Stimulated activated CD4-positive, alpha-beta T cell treated with anti-CD3 and anti-CD28 coated beads, Interleukin-15, amount 100 ng/mL, for 24 hours (primary cell): Measurements from ENCODE around the gene RAP1B.
"Not testable (repeated sequence)": the region's sequence is repeated elsewhere in the genome, so short reads cannot be mapped to it uniquely, and the experiment has no call there.

Source experiments
- DNase-seq: peaks from one replicate; pipeline ENCODE4 v3.0.0-alpha.2; 2020

RAP1B gene

DNA sequence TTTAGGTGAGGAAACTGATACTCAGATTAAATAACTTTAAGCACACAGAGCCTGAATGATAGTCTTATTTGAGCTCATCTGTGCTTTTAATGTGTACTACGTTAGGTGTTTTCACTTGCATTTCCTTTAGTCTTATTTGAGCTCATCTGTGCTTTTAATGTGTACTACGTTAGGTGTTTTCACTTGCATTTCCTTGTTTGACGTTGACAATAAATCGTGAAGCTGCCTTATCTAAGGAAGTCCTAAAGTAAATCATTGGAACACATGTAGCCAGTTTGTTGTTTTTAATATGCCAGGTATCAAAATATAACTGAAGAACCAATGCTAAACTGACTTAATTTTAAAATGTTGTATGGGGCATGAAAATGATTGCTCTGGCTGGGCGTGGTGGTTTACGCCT, 2.0 kb downstream of the RAP1B start:
- no peak for DNase-seq

DNA sequence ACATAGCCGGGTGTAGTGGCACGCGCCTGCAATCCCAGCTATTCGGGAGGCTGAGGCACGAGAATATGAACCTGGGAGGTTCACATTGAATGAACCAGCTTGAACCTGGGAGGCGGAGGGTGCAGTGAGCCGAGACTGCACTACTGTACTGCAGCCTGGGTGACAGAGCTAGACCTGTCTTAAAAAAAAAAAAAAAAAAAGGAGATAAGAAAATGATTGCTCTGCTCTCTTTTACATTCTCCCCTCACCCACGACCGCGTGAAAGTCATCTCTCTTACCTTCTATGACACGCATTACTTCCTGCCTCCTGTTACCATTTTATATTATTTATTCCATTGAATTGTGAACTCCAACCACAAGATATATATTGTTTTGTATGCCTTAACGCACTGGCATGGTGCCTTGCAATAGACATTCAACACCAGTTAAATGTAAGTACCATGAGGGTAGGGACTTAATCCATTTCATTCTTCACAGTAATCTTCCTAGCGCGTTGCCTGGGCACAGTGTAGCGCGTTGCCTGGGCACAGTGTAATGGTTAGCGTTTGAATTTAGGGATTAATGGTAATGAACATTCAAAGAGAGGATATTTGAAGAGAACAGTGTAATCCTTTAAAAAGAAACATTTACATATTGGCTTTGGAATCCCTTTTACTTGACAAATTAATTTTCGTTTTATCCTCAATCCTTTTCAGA, 2.7 kb downstream of the RAP1B start:
- DNase-seq: peak; percentile 52

DNA sequence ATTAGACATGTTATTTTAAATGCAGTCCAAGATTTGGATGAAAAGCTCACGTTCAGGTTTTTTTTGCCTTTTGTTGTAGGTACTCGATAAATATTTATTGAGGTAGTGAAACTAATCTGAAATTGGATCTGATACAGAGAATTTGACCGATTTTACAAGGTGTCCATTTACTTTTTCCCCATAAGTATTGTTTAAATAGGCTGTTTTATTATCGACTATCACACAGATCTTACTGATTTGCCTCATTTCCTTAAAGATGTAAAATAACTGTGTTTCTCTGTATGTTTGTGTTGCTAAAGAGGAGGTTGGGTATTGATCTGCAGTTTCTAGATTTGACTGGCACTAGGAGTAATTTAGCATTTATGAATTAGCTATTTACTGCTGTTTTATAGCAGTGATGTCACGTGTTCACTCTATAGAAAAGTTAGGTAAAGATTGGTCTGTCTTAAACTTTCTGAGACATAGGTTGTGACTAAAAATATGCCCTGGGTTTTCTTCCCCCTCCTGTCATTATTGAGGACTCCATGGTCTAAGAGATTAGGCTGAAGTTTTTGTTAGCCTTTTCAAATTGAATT, 3.5 kb downstream of the RAP1B start:
- no peak for DNase-seq

DNA sequence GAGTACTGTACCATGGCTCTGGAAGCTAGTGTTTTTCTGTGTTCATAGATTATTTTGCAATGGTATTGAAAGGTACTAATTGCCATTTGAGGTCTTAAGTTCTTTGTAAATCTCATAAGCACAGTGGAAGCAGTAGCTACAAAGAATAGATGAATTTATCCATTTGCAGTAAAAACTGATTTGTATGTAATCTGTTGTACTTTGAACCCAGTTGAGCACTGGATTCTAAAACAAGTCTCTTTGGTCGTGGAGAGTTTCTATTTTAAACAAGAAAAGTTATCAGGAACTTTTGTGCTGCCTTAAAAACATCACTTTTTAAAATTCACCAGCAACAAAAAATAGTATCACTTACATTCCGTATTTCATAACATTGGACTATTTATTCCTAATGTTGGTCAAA, 4.1 kb downstream of the RAP1B start:
- no peak for DNase-seq

DNA sequence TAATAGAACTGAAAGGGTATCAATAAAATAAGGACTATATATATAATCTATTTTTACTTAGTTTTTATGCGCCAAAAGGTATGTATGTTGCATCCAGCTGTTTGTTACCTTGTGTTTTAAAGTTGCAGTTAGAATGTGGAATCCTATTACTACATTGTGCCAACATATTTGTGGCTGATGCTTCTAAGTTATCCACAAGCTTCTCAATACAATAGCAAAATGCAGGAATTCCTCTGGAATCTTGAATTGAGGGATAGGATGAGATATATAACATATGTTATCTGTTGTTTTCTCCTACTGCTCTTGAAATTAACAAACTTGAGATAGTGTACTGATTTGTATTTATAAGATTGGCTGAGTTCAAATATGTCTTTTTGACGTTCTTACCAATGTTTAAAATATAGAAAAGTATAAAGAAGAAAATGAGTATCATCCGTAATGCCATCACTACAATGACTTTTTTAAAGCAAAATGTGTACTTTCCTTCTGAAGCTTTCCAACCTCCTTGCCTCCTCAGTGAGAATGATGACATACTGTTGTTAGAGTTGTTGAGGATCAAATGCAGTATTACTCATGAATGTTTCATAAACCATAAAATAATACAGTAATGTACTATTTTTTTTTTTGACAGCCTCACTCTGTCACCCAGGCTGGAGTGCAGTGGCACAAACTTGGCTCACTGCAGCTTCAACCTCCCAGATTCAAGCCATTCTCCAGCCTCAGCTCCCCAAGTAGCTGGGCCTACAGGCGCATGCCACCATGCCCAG, 6.6 kb downstream of the RAP1B start:
- no peak for DNase-seq

DNA sequence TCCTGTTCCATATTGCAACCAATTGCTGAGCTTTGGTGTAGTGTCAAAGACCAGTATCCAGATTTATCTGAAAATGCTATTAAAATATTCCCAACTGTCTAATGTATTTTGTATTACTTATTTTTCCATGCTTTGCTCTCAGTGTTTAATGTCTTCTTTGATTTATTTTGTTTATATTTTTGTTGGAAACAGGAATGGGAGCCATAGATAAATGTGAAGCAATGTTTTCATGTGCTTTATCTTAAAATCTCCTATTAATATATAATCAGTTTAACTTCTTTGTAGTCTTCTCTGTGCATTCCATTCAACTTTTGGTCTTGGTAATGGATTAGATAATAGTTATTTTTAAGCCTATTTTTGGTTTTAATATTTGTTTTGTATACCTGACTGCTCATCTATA, 8.8 kb downstream of the RAP1B start:
- DNase-seq: no peak

DNA sequence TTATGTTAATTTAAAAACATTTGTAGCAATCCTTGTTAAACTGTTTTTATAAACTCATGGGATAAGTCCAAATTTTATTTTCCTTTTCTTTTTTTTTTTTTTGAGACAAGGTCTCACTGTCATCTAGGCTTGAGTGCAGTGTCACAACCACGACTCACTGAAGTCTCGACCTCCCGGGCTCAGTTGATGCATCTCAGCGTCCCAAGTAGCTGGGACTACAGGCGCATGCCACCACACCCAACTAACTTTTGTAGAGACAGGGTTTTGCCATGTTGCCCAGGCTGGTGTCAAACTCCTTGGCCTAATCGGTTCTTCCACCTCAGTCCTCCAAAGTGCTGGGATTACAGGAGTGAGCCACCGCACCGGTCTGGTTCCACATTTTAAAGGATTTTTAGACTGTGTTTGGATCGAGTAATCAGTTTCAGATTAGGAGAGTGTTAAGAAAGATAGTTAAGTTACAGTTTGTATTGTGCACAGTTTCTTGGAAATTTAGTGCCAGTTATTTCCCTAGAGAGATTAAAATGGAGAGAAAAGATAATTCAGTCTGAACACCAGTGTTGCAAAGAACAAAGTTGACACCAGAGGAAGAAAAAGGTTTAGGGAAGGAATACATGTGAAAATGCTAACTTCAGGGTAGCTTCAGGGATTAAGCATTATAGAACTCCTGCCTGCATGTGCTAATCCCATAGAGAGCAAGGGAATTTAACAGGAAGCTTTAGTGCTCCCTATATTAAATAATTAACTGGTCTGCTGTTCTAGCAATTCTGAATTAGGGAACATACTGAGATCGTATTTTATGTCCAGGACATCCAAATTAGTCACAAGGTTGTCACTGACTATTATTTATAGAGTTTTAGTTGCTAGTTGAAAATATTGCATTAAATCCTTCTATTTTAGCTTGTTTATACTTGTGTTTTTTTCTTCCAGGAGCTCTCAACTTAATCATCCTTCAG, 10.1 kb downstream of the RAP1B start:
- no peak for DNase-seq

DNA sequence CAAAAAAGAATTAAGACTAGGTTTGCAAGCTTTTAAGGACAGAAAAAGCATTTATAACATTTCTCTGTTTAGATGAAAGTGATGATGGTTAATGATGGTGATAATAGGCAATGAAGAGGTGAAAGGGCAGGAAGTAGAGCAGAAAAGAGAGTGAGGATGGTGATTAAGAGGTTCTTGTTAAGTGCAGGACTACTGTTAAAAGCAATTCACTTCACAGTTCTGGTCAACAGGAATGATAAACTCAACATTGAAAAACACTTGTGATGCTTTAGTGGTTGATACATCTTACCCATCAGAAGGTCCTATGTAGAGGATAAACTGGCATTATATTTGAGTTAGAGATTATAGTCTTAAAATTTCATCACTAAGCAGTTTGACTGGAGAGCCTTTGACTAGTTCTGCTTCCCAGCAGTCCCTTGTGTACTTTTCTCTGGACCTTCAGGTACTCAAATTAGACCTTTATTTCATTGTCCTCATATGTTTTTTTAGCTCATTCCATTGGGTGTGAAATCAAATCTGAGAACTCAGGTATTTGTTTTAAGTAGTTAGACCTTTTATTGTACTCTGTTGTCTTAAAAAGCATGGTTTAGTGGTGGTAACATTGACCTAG, 10.9 kb downstream of the RAP1B start:
- no peak for DNase-seq

DNA sequence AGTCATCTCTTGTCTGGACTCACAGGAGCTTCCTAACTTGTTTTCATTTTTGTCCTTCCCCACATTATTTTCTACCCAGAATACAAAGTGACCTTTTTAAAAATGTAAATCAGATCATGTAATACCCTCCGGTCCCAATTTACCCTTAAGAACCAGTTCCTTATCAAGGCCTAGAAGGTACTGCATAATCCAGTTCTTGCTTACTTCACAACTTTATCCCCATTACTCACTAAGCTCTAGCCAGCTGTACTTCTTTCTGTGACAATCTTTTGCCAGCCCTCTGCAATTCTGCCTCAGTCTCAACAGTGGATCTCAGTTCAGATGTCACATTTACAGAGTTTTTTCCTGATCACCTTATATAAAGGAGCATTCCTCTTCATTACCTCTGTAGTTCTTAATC, 11.6 kb downstream of the RAP1B start:
- no peak for DNase-seq

DNA sequence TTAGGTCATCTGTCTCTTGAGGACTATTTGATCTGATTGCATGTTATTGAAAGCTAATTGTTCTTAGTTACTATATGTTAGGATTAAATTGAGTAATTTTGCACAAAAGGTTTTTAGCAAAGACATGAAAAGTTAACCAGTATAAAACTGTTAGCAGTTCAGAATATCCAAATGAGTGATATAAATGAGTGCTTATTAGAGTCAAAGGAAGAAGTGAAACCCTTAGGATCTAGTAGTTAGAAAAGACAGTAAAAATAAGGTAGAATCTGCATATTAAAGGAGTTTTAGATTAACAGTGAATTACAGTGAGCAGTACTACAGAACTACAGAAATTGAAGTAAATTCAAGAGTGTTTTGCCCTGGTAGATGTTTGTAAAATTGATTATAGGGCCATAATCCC, 12.4 kb downstream of the RAP1B start:
- DNase-seq: no peak

DNA sequence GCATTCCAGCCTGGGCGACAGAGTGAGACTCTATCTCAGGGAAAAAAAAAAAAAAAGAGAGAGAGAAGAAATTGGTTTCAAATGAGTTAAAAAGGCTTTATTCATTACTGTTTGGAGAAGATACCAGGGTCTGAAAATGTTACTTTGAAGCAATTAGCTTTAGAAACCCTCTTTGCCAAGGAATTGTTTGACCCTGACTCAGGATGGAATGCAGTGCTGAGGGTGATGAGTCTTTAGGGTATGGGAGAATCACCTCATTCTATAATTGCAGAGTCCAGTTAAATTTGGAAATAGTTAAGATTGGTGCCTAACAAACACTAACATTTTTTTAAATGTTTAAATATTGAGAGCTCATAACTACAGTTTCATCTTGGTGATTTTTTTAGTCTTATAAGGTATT, 13.3 kb downstream of the RAP1B start:
- no peak for DNase-seq

DNA sequence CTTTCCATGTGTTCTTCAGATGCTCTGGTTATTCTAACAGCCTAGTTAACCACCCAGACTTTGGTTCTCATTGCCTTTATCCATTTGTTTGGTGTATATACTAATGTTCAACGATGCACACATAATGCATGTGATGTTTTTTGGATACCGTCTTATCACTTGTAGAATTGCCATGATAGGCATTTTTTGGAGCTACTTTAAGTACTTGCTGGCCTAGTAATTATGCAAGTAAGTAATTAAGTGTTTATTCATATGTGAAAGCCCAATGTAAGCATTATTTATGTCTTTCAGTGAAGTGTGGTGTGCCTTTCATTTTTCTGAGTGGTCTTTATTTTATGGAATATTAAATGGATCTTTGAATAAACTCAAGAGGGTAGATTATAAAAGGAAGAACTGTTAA, 14.2 kb downstream of the RAP1B start:
- DNase-seq: no peak

DNA sequence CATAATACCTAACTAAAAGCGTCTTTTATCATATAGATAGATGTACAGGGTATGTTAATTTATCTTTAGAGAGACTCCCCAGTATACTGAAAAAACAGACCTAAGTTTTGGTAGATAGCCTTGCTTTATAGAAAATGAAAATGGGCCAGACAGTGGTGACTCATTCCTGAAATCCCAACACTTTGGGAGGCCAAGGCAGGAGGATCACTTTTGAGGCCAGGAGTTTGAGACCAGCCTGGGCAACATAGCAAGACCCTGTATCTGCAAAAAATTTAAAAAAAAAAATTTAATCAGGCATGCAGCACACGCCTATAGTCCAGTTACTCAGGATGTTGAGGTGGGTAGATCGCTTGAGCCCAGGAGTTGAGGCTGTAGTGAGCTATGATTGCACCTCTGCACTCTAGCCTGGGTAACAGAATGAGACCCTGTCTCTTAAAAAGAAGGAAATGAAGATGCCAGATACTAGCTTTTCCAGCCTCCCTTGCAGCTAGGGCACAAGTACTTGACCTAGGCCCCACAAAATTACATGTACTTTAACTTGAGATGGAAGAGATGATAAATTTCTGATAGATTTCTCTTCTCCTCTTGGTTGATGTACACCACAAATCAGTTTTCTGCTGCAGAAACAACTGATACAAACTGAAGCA, 17.1 kb downstream of the RAP1B start:
- DNase-seq: no peak

DNA sequence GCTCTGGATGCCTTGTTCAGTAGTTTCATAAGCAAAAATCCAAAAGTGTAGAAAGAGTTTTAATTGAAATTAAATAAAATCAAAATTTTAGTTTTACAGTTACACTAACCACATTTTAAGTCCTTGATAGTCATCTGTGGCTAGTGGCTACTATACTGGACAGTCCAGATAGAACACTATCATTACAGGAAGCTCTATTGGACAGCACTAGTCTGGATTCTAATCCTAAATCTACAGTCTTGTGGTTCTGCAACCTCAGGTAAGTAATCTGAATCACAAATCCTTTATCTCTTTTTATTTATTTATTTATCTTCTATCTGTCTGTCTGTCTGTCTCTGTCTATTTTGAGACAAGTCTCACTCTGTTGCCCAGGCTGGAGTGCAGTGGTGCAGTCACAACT, 18.0 kb downstream of the RAP1B start:
- DNase-seq: no peak

DNA sequence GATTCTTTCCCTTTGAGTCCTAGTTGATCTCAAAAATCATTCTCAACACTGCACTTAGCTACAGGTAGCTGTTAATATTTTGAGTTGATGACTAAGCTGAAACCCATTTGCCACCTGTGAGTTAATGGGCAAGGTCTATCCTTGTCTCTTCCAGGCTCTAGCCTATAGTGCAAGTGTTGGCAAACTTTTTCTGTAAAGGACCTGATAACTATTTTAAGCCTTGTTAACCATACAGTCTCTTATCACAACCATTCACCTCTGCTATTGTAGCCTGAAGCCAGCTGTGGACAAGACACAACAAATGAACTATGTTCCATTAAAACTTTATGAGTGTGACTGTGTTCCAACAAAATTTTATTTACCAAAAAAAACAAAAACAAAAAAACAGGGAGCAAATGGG, 19.4 kb downstream of the RAP1B start:
- no peak for DNase-seq

DNA sequence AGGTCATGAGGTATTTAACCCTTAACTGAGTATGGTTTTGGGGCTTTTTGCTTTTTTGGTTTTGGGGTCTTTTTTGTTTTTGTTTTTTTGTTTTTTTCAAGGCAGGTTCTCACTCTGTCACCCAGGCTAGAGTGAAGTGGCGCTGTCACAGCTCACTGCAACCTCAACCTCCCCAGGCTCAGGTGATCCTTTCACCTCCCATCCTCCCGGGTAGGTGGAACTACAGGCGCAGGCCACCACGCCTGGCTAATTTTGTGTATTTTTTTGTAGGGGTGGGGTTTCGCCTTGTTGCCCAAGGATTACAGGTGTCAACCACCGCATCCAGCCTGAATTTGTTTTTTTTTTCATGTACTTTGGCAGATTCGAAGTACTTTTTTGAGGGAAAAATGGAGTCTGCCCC, 19.9 kb downstream of the RAP1B start:
- no peak for DNase-seq

DNA sequence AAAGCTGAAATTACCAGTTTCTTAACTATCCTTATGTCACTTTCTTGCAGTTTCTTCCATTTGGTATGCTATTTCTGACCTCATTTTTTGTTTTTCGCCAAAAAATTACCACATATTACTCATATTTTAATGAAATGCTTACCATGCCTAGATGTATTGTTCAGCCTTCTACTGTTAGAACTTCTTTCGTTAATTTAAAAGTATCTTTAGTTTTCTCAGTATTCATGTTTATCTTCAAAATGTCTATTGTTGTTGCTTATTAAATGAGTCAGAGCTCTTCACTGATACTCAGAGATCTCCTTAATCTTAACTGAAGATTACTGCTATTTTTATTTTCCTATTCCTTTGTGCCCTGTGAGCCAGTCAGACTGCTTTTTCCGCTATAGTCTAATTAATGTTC, 20.5 kb downstream of the RAP1B start:
- no peak for DNase-seq

DNA sequence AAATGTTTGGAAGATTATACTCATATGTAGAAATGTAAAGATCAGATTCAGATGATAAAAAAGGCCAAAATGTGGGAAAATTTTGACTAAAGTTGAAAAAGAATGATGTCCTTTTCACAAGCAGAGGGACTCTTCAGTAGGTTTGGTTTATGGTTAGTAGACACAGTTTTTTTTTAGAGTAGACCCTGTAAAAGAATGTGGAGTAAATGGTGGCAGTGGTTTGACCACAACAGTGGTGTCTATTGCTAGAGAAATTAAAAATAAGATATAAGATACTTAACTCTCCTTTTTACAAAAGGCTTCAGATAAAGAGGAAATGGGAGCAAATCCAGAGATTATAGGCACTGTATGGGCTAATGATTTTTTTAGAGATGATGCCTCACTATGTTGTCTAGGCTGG, 21.8 kb downstream of the RAP1B start:
- DNase-seq: no peak

DNA sequence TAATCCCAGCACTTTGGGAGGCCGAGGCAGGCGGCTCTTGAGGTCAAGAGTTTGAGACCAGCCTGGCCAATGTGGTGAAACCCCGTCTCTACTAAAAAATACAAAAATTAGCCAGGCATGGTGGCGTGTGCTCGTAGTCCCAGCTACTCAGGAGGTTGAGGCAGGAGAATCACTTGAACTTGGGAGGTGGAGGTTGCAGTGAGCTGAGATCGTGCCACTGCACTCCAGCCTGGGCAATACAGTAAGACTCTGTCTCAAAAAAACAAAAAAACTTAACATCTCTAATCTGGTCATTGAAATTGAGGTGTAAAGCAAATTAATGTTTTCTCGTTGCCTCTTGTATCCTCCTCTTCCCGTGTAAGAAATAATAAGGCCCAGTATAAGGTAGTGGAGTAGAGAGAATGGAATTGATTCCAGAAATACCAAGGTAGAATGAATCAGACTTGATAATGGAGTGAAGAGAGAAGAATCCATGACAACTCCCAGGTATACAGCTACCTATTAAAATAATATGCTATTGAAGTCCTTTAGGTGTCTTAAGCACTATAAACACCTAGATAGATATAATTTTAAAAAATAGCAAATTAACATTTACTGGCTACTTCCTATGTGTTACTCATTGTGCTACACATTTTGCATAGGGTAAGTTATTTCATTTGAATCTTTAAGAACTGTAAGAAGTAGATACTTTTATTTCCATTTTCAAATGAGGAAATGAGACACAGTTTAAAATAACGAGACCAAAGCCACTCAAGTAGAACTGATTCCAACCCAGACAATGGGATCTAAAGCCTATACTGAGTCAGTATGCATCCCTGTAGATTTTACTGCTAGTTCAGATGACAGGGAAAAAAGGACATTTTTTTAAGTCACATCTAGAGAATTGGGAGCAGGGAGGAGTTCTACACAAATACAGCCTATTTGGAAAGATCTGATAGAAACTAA, 23.2 kb downstream of the RAP1B start:
- DNase-seq: no peak

DNA sequence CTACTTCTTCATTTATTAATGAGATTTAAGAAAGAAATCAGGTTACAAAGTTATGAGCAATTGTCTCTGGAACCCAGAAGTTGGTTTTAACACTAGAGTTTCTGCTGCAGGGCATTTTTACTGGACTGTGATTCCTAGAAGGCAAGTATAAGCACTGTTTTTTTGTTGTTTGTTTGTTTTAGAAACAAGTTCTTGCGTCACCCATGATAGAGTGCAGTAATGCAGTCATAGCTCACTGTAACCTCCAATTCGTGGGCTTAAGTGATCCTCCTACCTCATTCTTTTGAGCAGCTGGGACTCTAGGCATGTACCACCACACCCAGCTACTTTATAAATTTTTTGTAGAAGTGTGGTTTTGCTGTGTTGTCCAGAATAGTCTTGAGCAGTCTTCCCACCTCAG, 25.6 kb downstream of the RAP1B start:
- no peak for DNase-seq

DNA sequence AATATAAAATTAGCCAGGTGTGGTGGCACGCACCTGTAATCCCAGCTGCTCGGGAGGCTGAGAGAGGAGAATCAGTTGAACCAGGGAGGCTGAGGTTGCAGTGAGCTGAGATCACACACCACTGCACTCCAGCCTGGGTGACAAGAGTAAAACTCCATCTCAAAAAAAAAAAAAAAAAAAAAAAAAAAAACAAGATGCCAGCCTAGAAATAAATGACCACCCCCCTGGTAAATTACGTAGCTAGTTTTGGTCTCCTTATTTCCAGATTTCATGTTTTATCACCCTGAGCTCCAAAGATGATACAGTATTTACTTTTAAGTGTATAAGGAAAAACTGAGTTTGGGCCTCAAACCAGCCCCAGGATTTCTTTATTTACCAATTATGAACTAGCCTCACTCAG, 26.7 kb downstream of the RAP1B start:
- not testable (repeated sequence) for DNase-seq
